Motor neuron (in vitro differentiated cells): ENCODE data around the gene ZNF318. TPM values are rescaled to one million over a fixed set of nuclear protein-coding genes. Genes with fewer than 3 reads are reported as not detected.
A peak's percentile ranks its signal among the peaks of the same experiment; 100 is the strongest.
"Not testable (repeated sequence)": the region's sequence is repeated elsewhere in the genome, so short reads cannot be mapped to it uniquely, and the experiment has no call there.

ENCODE experiments used
- ATAC-seq, 8 experiments: fragments of 200-7000 bp; cut with Tn5 transposase; replicated peaks in 6 of 8; 2 replicates each; pipeline ENCODE4 v1.8.0; 2021; ENCODE audit warnings: mild to moderate bottlenecking in 8 of 8, moderate library complexity in 8 of 8
- H3K27ac ChIP-seq, 2 donors: fragments of 250-450 bp; sonication (Bioruptor Pico); 2 replicates each; pipeline ENCODE4 v1.9.0; 2021; ENCODE audit warnings: antibody characterized with exemption in 2 of 2, mild to moderate bottlenecking in 2 of 2, moderate library complexity in 1 of 2
- H3K4me1 ChIP-seq, 2 donors: fragments of 250-450 bp; sonication (Bioruptor Pico); replicated peaks in 1 of 2; 2 replicates each; pipeline ENCODE4 v1.6.1; 2021; ENCODE audit warnings: antibody characterized with exemption in 2 of 2, mild to moderate bottlenecking in 2 of 2, moderate library complexity in 1 of 2
- H3K4me3 ChIP-seq, 5 donors: fragments of 250-450 bp; sonication (Bioruptor Pico); 2 replicates each; pipeline ENCODE4 v1.9.0; 2021; ENCODE audit warnings: antibody characterized with exemption in 5 of 5, mild to moderate bottlenecking in 5 of 5, moderate library complexity in 4 of 5
- WGBS, 10 experiments: fragments of 450-650 bp; shearing (Covaris generic); methylation state at CpG; one replicate each; pipeline ENCODE4 v1.0.0; 2022; 5-methylcytosine and 5-hydroxymethylcytosine counted together
- in situ Hi-C, 9 experiments: fragments of 400-800 bp; cut with MboI; loops; one replicate each; pipeline ENCODE4 v1.15.0; 2021; ENCODE audit warnings: low sequenced_read_pairs in 9 of 9, low pct_unique_long_range_greater_than_20kb in 2 of 9; ENCODE audit not compliant: unreplicated experiment in 9 of 9
- total RNA-seq, 8 experiments: library from RNA; unstranded; fragments of 300-600 nt; gene quantifications; 2 replicates each; pipeline versions ENCODE4 v1.2.3 to v1.2.4, GENCODE V29; 2022

ZNF318 gene
- total RNA-seq, 8 experiments from 2014 or later = 9.4 to 25.0 (median 14.7) TPM

GRCh38 chr6:43303006-43303405, 66.4 kb downstream of the ZNF318 start:
- H3K4me1 ChIP-seq, H3K27ac ChIP-seq, ATAC-seq, in situ Hi-C loops, H3K4me3 ChIP-seq: not testable (repeated sequence)
- WGBS, 10 experiments = 40 to 90% (median 72%) methylated on average over 2 to 8 of the region's 11 CpGs; no CpG with 5 or more reads in 3 of the 10 experiments

GRCh38 chr6:43302126-43302525, 67.3 kb downstream of the ZNF318 start:
- 20 to 88% (median 53%) methylated on average over 1 to 6 of the region's 19 CpGs; no CpG with 5 or more reads in 7 of the 10 experiments for WGBS, 10 experiments
- peaks cover 3 to 10% of the 10 kb centered on the region in 2 donors for H3K4me1 ChIP-seq
- no peak overlapping the region for H3K4me3 ChIP-seq
- ATAC-seq = no peak
- in situ Hi-C loops = no loop called here
- H3K27ac ChIP-seq = no peak overlapping the region

DNA sequence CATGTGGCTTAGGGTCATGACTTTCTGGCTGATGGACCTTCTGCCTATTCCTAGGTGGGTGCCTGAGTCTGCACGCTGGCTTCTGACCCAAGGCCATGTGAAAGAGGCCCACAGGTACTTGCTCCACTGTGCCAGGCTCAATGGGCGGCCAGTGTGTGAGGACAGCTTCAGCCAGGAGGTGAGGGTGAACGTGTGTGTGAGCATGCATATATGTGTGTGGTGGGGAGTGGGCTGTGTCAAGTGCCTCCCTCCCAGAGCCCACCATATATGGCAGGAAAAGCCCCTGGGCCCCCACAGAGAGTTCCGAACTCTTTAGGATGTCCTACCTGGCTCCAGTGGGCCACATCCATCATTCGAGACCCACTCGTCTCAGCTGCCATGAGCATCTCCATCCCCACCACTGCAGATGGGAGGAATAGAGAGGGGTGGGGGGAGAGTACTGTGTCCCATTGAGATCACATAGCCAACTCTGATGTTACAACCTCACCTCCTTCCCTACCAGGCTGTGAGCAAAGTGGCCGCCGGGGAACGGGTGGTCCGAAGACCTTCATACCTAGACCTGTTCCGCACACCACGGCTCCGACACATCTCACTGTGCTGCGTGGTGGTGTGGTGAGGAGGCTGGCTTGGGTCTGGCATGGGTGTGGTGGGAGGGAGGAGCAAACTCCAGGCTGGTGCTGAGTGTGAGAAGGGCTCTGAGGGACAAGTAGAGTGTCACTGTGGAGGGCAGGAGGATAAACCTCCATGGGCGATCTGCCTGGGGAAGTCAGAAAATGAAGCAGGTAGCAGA, 68.2 kb downstream of the ZNF318 start:
- peaks cover 3 to 15% of the 10 kb centered on the region in 2 donors for H3K4me1 ChIP-seq
- in situ Hi-C loops = no loop called here
- 0 to 100% (median 50%) methylated on average over 1 to 6 of the region's 15 CpGs; no CpG with 5 or more reads in 5 of the 10 experiments for whole genome bisulfite sequencing, 10 experiments

GRCh38 chr6:43299338-43300293, 69.8 kb downstream of the ZNF318 start:
- H3K27ac ChIP-seq = no peak overlapping the region
- in situ Hi-C loops = no loop called here
- no peak for ATAC-seq
- peaks cover 3 to 15% of the 10 kb centered on the region in 2 donors for H3K4me1 ChIP-seq
- 13 to 89% (median 68%) methylated on average over 1 to 10 of the region's 18 CpGs; no CpG with 5 or more reads in 1 of the 10 experiments for WGBS, 10 experiments
- no peak overlapping the region for H3K4me3 ChIP-seq

More for the DNA sequence above, 68.2 kb downstream of the ZNF318 start:
- H3K4me3 ChIP-seq = no peak overlapping the region
- H3K27ac ChIP-seq = no peak overlapping the region
- ATAC-seq = no peak

- in situ Hi-C loops = no loop called here
- WGBS, 10 experiments = 0 to 88% (median 41%) methylated on average over 1 to 7 of the region's 12 CpGs; no CpG with 5 or more reads in 1 of the 10 experiments
- ATAC-seq = no peak
- H3K4me1 ChIP-seq = peaks cover 3 to 15% of the 10 kb centered on the region in 2 donors
- H3K27ac ChIP-seq = no peak overlapping the region
- no peak overlapping the region for H3K4me3 ChIP-seq
Observed at GRCh38 chr6:43298565-43299337, 70.7 kb downstream of the ZNF318 start.

DNA sequence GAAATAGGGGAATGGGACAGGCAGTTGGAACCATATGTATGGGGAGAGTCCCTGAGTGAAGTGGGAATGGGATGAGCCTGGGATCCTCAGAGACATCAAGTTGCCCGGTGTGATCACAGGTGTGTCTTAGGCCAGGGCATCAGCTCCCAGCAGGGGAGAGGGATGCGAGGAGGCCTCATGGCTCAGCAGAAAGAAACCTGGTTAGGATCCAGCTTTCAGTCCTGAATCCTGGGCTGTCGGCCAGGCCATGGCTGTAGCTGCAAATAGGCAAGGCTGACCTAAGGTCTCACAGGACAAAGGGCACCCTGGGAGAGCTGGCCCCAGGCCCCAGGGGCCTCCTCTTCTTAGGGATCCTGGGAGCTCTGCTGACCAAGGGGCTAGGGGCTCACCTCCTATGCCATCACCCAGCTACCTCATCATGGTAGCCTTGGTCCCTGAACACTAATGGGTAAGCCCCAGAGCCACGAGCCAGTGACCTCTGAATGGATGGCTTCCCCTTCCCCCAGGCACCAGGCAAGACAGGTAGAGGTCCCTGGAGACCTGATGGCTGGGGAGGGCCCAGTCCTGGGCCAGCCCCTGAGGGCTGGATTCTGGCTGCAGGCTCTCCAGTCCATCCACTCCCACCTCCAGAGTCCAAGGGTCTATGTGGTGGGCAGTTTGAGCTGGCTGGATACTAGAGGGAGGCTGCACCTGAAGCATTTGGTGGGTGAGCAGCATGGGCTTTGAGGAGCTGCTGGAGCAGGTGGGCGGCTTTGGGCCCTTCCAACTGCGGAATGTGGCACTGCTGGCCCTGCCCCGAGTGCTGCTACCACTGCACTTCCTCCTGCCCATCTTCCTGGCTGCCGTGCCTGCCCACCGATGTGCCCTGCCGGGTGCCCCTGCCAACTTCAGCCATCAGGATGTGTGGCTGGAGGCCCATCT, 71.5 kb downstream of the ZNF318 start, which contains the start of gene SLC22A7:
Gene SLC22A7 (plus strand): TSS at position 617 of the 921 bp plus-strand sequence. CDS start 99 bp downstream, at position 716.
- in situ Hi-C loops = no loop called here
- WGBS, 10 experiments = 10 to 79% (median 60%) methylated on average over 2 to 4 of the region's 10 CpGs; no CpG with 5 or more reads in 5 of the 10 experiments
- H3K4me3 ChIP-seq = no peak within 1 kb of the TSS
- H3K27ac ChIP-seq = peak within 1 kb of the TSS in 1 of 2 donors; percentile 67
- H3K4me1 ChIP-seq = peaks cover 3 to 15% of the 10 kb centered on the region in 2 donors
- peak in 5 of 8 experiments; percentile 13 to 36 (median 29) for ATAC-seq

DNA sequence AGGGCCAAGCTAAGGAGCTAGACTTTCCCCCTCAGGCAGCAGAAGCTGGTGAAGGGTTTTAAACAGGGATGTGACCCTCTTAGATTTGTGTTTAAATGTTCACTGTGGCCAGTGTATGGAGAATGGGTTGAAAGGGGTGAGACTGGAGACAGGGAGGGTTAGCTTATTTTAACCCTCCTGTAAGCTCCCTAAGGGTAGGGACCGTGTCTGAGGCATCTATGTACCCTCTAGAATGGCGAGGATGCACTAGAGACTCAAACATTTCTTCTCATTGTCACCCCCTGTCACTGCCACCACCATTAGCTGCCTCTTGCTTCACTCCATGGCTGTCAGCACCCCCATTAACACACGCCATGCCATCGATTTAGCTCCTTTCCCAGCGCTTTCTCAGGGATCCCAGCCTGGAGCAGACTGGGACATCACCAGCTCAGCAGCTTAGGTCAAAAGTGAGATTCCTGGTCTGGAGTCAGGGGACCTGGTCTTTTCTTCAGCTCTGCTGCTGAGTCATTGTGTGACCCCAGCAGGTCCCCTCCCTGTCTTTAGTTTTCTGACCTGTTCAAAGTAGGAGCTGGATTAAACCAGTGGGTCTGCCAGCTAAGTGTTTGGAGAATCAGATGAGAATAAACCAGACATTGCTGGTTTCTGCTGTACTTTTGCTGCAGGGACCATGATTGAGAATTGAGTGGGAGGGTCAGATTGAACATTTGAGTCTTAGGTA, 72.5 kb downstream of the ZNF318 start:
- H3K4me1 ChIP-seq = peaks cover 3 to 15% of the 10 kb centered on the region in 2 donors
- peak in 5 of 8 experiments; percentile 88 to 94 (median 92) for ATAC-seq
- 60 to 94% (median 66%) methylated on average over 1 to 4 of the region's 5 CpGs; no CpG with 5 or more reads in 7 of the 10 experiments for WGBS, 10 experiments
- no peak overlapping the region for H3K4me3 ChIP-seq
- H3K27ac ChIP-seq = peak overlapping the region in 1 of 2 donors; percentile 67
- in situ Hi-C loops = no loop called here

- Histone ChIP-seq H3K4me1 (peaks cover 3 to 15% of the 10 kb centered on the region in 2 donors), H3K4me3 (no peak overlapping the region), H3K27ac (no peak overlapping the region)
- WGBS, 10 experiments = 0 to 40% (median 27%) methylated on average over 1 to 3 of the region's 3 CpGs; no CpG with 5 or more reads in 7 of the 10 experiments
- in situ Hi-C loops = no loop called here
- no peak for ATAC-seq
Observed at GRCh38 chr6:43295456-43295855, 74.0 kb downstream of the ZNF318 start.

DNA sequence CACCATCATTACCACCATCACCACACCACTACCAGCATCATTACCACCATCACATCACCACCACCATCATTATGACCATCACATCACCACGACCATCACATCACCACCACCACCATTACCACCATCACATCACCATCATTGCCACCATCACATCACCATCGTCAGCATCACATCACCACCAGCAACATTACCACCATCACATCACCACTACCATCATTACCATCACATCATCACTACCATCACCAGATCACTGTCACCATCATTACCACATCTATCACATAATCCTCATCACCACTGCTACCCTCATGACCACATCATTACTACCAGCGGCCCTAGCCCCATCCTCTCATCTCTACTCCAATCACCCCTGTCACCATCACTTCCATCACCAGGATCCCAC, 74.9 kb downstream of the ZNF318 start:
- WGBS, 10 experiments = 0 to 100% (median 57%) methylated on average over 1 to 3 of the region's 3 CpGs; no CpG with 5 or more reads in 1 of the 10 experiments

DNA sequence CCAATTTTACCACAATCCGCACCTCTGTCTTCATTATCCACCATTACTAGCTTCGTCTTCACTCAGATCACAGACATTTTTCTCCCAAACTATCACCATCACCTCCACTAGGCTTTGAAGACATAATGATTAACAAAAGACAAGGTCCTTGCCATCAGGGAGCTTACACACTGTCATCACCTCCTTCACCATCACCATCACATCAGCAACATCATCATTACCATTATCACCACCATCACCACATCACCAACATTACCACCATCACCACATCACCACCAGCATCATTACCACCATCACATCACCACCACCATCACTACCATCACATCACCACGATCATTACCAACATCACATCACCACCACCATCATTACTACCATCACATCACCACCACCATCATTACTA, 75.7 kb downstream of the ZNF318 start:
- WGBS, 10 experiments = 80 to 100% (median 90%) methylated on average over 1 to 2 of the region's 3 CpGs; no CpG with 5 or more reads in 5 of the 10 experiments
- H3K27ac ChIP-seq = no peak overlapping the region
- in situ Hi-C loops = no loop called here
- H3K4me1 ChIP-seq = peaks cover 3 to 15% of the 10 kb centered on the region in 2 donors
- no peak for ATAC-seq
- H3K4me3 ChIP-seq = no peak overlapping the region

More for the DNA sequence above, 74.9 kb downstream of the ZNF318 start:
- Histone ChIP-seq H3K4me1 (peaks cover 3 to 15% of the 10 kb centered on the region in 2 donors), H3K27ac (no peak overlapping the region), H3K4me3 (no peak overlapping the region)
- in situ Hi-C loops = no loop called here
- ATAC-seq = no peak

DNA sequence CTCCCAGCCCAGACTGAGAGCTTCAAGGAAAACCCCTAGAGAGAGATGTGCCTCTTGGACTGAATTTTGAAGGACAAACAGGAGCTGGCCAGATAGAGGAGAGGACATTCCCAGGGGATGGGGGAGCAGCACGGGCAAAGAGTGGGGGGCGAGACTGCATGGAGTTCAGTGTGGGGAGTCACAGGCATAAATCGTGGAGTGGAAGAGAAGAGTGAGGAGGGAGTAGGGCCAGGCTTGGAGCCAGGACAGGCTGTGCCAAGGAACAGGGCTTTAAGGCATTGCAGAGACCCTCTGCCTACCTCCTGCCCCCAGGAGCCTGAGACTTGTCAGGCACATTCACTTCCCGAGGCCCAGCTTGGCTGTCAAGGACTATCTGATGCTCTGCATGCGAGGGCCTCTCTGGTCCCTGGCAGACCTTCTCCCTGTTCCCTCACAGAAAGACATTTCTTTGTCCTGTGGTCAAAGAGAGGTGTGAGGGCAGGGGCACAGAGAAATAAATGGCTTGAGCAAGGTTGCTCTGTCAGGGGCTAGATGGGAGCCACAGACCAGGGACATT, 76.6 kb downstream of the ZNF318 start:
- Histone ChIP-seq H3K4me3 (no peak overlapping the region), H3K27ac (no peak overlapping the region), H3K4me1 (peaks cover 3 to 13% of the 10 kb centered on the region in 2 donors)
- ATAC-seq = no peak
- in situ Hi-C loops = no loop called here
- 0 to 82% (median 56%) methylated on average over 1 to 4 of the region's 5 CpGs; no CpG with 5 or more reads in 4 of the 10 experiments for WGBS, 10 experiments
